Measurements from ENCODE around the gene RAB9A.

DNA sequence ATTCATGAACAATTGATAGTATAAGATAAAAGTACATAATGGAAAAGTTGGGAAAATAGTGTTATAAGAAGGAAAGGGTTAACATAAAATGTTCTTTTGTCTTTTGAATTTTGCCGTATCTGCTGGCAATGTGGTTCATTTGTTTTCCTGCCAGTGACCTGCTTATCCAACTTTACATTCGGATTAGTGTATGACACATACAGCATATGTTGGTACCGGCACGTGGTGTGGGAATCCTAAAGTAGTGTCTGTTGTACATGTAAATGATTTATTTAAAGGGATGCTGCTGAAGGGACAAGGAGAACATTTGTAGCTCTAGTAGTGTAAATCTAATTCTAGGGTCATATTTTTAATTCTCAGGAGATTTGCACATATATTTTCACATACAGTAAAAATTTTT, 11.5 kb downstream of the RAB9A start:
- TF ChIP-seq OSR1 (CRISPR knock-in tag; IDR thresholded peaks at IDR 0.05) (no peak), TOX (CRISPR knock-in tag; IDR thresholded peaks at IDR 0.05; ENCODE audit: borderline replicate concordance) (no peak), ZNF8 (CRISPR knock-in tag; IDR thresholded peaks at IDR 0.05) (no peak), BACH2 (CRISPR knock-in tag; IDR thresholded peaks at IDR 0.05; ENCODE audit: borderline replicate concordance) (no peak), ESRRG (CRISPR knock-in tag; IDR thresholded peaks at IDR 0.05) (no peak), ZFP3 (CRISPR knock-in tag; IDR thresholded peaks at IDR 0.05) (no peak)
- TF ChIP-seq, protein P1, sequence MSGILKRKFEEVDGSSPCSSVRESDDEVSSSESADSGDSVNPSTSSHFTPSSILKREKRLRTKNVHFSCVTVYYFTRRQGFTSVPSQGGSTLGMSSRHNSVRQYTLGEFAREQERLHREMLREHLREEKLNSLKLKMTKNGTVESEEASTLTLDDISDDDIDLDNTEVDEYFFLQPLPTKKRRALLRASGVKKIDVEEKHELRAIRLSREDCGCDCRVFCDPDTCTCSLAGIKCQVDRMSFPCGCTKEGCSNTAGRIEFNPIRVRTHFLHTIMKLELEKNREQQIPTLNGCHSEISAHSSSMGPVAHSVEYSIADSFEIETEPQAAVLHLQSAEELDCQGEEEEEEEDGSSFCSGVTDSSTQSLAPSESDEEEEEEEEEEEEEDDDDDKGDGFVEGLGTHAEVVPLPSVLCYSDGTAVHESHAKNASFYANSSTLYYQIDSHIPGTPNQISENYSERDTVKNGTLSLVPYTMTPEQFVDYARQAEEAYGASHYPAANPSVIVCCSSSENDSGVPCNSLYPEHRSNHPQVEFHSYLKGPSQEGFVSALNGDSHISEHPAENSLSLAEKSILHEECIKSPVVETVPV (CRISPR knock-in tag; IDR thresholded peaks at IDR 0.05), result no peak

Data from SK-N-SH treated with all-trans-retinoic acid at 6 μM for 48 hours (cell line).